GM12891 (cell line): ENCODE data around the gene RASA3.

Experiments
- PAX5 ChIP-seq: IDR thresholded peaks from 2 replicates; pipeline ENCODE4 v1.6.1; 2011; ENCODE audit warnings: low read length, moderate library complexity, mild to moderate bottlenecking; ENCODE audit not compliant: insufficient read depth, severe bottlenecking
- POLR2A ChIP-seq: IDR thresholded peaks from 2 replicates; pipeline ENCODE4 v1.6.1; 2011; ENCODE audit warnings: low read depth, low read length, control low read depth

DNA sequence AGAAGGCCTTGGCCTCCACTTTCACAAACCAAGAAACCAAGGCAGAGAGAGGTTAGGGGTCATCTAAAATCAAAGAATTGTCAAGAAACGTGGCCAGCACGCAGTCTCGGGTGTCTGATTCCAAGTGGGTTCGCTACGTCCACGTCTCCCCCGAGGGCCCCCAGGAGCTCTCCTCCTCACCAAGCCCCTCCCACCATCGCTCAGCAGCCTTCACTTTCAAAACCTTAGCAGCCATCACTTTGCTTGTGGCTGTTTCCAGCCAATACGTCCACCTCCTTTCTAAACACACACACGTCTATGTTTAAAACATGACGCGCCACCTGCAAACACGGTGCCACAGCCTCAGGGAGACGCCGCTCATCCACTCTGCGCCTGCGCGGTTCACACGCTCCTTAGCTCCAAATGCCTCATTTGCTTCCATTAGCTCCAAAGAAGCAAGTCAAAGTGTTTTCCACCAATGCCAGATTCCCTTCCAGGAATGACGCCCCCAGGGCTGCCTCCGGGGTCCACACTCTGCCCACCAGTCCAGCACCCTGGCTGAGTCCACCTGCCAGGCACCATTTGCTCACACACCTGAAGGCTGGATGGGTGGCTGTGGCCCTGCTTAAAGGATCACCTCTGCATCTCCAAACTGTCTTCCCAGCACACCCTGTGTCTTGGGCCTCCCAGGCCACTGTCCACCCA lies 5.5 kb downstream of the RASA3 start:
- TF ChIP-seq POLR2A (no peak), PAX5 (no peak)
